ENCODE results near the gene ZNF813. TPM values are rescaled to one million over a fixed set of nuclear protein-coding genes. Genes with fewer than 3 reads are reported as not detected.

The ZNF813 gene
- total and polyA plus RNA-seq, 9 of the 15 experiments (the other 6 are each of a cell fraction or from before 2014, with no cell fraction given): 1.3 to 8.0 (median 5.3) TPM

DNA sequence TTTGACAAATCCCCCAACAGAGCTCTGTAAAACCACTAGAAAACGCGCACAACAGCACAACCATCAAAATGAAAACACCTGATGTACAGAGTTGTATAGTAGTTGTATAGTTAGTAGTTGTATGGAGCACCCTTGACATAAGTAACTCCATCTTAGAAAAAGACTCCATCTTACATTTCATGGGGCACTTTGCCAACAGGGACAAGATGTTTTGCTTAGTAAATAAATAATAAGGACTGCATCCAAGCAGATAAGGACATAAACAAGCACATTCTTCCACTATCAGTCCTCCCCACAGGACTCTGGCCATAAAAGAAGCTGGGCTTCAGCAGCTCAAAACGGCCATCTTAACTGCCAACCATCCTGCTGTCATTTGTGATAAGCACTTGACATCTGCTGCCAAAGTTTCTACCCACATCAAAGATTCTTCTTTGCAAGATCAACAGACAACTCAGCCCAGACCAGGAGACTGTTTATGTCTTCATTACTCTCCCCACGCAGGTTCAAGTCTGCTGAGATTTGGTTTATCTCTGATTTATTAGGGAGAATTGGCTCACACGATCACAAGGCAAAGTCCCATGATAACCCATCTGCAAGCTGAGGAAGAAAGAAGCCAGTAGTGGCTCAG lies 49.7 kb downstream of the ZNF813 start (continued):
- TF ChIP-seq ZNF699 (CRISPR knock-in tag; IDR thresholded peaks at IDR 0.05; ENCODE audit: insufficient replicate concordance): peak; percentile 91
- TF ChIP-seq, protein P1, sequence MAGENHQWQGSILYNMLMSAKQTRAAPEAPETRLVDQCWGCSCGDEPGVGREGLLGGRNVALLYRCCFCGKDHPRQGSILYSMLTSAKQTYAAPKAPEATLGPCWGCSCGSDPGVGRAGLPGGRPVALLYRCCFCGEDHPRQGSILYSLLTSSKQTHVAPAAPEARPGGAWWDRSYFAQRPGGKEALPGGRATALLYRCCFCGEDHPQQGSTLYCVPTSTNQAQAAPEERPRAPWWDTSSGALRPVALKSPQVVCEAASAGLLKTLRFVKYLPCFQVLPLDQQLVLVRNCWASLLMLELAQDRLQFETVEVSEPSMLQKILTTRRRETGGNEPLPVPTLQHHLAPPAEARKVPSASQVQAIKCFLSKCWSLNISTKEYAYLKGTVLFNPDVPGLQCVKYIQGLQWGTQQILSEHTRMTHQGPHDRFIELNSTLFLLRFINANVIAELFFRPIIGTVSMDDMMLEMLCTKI (IDR thresholded peaks at IDR 0.05; ENCODE audit: partially characterized antibody): no peak
- no peak for TF ChIP-seq SRSF1 (IDR thresholded peaks at IDR 0.05; ENCODE audit: low read depth, low read length)
- peak; percentile 75 for TF ChIP-seq ZNF707 (CRISPR knock-in tag; conservative IDR thresholded peaks at IDR 0.05)
- TF ChIP-seq XRCC3 (IDR thresholded peaks at IDR 0.05): no peak
- TF ChIP-seq, protein P2, sequence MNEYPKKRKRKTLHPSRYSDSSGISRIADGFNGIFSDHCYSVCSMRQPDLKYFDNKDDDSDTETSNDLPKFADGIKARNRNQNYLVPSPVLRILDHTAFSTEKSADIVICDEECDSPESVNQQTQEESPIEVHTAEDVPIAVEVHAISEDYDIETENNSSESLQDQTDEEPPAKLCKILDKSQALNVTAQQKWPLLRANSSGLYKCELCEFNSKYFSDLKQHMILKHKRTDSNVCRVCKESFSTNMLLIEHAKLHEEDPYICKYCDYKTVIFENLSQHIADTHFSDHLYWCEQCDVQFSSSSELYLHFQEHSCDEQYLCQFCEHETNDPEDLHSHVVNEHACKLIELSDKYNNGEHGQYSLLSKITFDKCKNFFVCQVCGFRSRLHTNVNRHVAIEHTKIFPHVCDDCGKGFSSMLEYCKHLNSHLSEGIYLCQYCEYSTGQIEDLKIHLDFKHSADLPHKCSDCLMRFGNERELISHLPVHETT (CRISPR knock-in tag; conservative IDR thresholded peaks at IDR 0.05 in 1 of 2, IDR thresholded peaks at IDR 0.05 in 1 of 2): peak in 1 of 2 experiments; percentile 98; a peak in 2 of 4 replicates
- no peak for TF ChIP-seq FOXP1 (CRISPR knock-in tag; IDR thresholded peaks at IDR 0.05)
- TF ChIP-seq, protein P3, sequence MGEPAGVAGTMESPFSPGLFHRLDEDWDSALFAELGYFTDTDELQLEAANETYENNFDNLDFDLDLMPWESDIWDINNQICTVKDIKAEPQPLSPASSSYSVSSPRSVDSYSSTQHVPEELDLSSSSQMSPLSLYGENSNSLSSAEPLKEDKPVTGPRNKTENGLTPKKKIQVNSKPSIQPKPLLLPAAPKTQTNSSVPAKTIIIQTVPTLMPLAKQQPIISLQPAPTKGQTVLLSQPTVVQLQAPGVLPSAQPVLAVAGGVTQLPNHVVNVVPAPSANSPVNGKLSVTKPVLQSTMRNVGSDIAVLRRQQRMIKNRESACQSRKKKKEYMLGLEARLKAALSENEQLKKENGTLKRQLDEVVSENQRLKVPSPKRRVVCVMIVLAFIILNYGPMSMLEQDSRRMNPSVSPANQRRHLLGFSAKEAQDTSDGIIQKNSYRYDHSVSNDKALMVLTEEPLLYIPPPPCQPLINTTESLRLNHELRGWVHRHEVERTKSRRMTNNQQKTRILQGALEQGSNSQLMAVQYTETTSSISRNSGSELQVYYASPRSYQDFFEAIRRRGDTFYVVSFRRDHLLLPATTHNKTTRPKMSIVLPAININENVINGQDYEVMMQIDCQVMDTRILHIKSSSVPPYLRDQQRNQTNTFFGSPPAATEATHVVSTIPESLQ (CRISPR knock-in tag; IDR thresholded peaks at IDR 0.05): no peak
- TF ChIP-seq PTBP1 (IDR thresholded peaks at IDR 0.05; ENCODE audit: low read depth, low read length): no peak
- no peak for TF ChIP-seq KAT8 (IDR thresholded peaks at IDR 0.05; ENCODE audit: low read depth)
- TF ChIP-seq, protein P4, sequence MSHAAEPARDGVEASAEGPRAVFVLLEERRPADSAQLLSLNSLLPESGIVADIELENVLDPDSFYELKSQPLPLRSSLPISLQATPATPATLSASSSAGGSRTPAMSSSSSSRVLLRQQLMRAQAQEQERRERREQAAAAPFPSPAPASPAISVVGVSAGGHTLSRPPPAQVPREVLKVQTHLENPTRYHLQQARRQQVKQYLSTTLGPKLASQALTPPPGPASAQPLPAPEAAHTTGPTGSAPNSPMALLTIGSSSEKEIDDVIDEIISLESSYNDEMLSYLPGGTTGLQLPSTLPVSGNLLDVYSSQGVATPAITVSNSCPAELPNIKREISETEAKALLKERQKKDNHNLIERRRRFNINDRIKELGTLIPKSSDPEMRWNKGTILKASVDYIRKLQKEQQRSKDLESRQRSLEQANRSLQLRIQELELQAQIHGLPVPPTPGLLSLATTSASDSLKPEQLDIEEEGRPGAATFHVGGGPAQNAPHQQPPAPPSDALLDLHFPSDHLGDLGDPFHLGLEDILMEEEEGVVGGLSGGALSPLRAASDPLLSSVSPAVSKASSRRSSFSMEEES (CRISPR knock-in tag; IDR thresholded peaks at IDR 0.05): no peak
- no peak for TF ChIP-seq POLR2A (conservative IDR thresholded peaks at IDR 0.05)
- TF ChIP-seq FUS (optimal IDR thresholded peaks at IDR 0.05; ENCODE audit: low read depth, low read length): no peak
- TF ChIP-seq ZNF76 (CRISPR knock-in tag; IDR thresholded peaks at IDR 0.05; ENCODE audit: borderline replicate concordance): peak; percentile 95

Data from K562 (cell line).